GM10266 (cell line): Measurements from ENCODE around the gene CUL7.

Source experiments
- DNase-seq: peaks from one replicate; pipeline ENCODE4 v3.0.0; 2012; ENCODE audit errors: extremely low spot score
- TF ChIP-seq, protein P1 (sequence below): IDR thresholded peaks from 2 replicates; pipeline ENCODE4 v1.5.1; 2012; ENCODE audit warnings: mild to moderate bottlenecking, low read depth; ENCODE audit not compliant: control insufficient read depth, insufficient read depth; ENCODE audit errors: missing control alignments

The CUL7 gene

DNA sequence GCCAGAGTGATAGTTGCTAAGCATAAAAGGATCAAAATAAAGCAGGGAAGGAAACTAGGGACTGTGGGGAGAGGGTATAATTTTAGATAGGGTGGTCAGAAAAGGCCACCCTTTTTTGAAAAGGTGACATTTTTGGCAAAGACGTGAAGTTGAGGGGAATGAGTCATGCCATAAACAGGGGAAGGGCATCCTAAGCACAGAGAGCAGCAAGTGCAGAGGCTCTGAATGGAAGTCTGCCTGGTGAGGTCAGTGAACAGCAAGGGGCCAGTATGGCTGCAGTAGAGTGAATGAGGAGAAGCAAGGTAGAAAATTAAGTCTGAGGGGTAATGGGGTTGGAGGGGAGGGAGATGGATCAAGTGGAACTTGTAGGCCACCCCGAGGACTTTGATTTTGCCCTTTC, 8.2 kb upstream of the CUL7 start:
- no peak for DNase-seq
- TF ChIP-seq, protein P1, sequence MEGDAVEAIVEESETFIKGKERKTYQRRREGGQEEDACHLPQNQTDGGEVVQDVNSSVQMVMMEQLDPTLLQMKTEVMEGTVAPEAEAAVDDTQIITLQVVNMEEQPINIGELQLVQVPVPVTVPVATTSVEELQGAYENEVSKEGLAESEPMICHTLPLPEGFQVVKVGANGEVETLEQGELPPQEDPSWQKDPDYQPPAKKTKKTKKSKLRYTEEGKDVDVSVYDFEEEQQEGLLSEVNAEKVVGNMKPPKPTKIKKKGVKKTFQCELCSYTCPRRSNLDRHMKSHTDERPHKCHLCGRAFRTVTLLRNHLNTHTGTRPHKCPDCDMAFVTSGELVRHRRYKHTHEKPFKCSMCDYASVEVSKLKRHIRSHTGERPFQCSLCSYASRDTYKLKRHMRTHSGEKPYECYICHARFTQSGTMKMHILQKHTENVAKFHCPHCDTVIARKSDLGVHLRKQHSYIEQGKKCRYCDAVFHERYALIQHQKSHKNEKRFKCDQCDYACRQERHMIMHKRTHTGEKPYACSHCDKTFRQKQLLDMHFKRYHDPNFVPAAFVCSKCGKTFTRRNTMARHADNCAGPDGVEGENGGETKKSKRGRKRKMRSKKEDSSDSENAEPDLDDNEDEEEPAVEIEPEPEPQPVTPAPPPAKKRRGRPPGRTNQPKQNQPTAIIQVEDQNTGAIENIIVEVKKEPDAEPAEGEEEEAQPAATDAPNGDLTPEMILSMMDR: no peak

GRCh38 chr6:43060755-43061633, 7.3 kb upstream of the CUL7 start:
- TF ChIP-seq, protein P1: no peak
- no peak for DNase-seq

GRCh38 chr6:43060034-43060754, 6.5 kb upstream of the CUL7 start:
- DNase-seq: no peak
- TF ChIP-seq, protein P1: no peak

DNA sequence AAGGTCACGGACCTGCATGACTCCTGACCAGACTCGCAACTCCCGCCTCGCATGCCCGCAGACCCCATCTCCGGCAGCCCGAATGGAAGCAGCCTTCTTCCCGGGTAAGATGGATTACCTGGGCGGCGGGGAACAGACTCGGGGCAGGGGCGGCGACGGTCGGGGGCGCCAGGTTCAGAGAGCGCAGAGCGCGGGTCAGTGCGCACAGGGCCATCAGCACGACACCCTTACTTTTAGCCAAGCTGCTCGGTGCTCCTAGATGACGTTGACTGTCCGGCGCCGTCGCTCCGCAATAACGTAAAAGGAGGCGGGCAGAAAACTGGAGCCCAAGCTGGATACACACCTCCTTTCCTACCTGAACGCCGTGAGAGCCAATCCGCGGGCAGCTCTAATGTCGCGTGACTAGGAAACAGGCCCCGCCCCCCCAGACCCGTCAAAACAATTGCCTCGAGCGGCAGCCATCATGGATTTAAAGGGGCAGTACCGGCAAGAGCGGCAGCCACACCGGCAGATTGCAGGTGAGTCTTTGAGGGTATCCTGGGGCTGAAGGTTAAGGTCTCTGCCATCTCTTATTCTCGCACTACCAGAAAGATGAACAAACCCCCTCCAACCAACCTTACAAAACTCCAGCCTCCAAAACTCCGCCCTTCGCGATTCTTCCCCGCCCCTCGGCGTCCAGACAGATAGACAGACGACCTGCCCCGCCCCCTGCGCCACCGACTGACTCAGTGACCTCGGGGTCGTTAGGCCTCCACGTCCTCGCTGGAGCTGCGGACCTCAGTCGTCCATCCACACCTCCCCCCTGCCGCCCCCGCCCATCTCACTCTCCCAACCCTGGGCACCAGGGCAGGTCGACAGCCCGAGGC, 5.8 kb upstream of the CUL7 start, which contains the start of the genes KLC4 and MRPL2:
Gene KLC4 (plus strand): TSS at position 464 of the 866 bp plus-strand sequence. CDS start 1,705 bp downstream, outside the sequence.
Gene MRPL2 (minus strand): TSS at position 267 of the 866 bp plus-strand sequence. CDS start 53 bp downstream, at position 214.
- peak; percentile 99 for DNase-seq
- TF ChIP-seq, protein P1: no peak

- TF ChIP-seq, protein P1: no peak
These were observed 4.9 kb upstream of the CUL7 start for GRCh38 chr6:43058531-43058930.

GRCh38 chr6:43055966-43056365, 2.3 kb upstream of the CUL7 start:
- TF ChIP-seq, protein P1: no peak
- DNase-seq: no peak

More at GRCh38 chr6:43058531-43058930, 4.9 kb upstream of the CUL7 start:
- no peak for DNase-seq
